Suprapubic skin (tissue), 4 donors: ENCODE measurements around the gene ITGAL. TPM values are rescaled to one million over a fixed set of nuclear protein-coding genes. Genes with fewer than 3 reads are reported as not detected.
A peak's percentile ranks its signal among the peaks of the same experiment; 100 is the strongest.

ENCODE experiments used
- DNase-seq, 2 donors: peaks; one replicate each; pipeline ENCODE4 v3.0.0-alpha.2; 2019; ENCODE audit warnings: low spot score in 2 of 2
- H3K27ac ChIP-seq: fragments of 200-600 bp; sonication (generic); one replicate; pipeline ENCODE4 v1.5.1; 2019
- H3K27me3 ChIP-seq: fragments of 200-600 bp; sonication (generic); one replicate; pipeline ENCODE4 v1.5.1; 2019
- H3K36me3 ChIP-seq: fragments of 200-600 bp; sonication (generic); one replicate; pipeline ENCODE4 v1.5.1; 2019
- H3K4me1 ChIP-seq: fragments of 200-600 bp; sonication (generic); one replicate; pipeline ENCODE4 v1.5.1; 2019
- H3K4me3 ChIP-seq: fragments of 200-600 bp; sonication (generic); one replicate; pipeline ENCODE4 v1.5.1; 2019; ENCODE audit warnings: mild to moderate bottlenecking
- H3K9me3 ChIP-seq: fragments of 200-600 bp; sonication (generic); one replicate; pipeline ENCODE4 v1.5.1; 2019
- CTCF ChIP-seq, 2 donors: fragments of 200-600 bp in 1 of 2; fragments of 450-650 bp in 1 of 2; sonication (generic) in 1 of 2; IDR thresholded peaks; one replicate each; pipeline ENCODE4 v1.5.1; 2016 to 2019; ENCODE audit warnings: antibody characterized with exemption in 2 of 2, mild to moderate bottlenecking in 1 of 2, moderate library complexity in 1 of 2
- EP300 ChIP-seq: sonication (generic); formaldehyde crosslinking; IDR thresholded peaks from one replicate; pipeline ENCODE4 v1.6.1; 2017; ENCODE audit warnings: antibody characterized with exemption
- POLR2A ChIP-seq, 2 donors: fragments of 450-650 bp; IDR thresholded peaks; one replicate each; pipeline ENCODE4 v1.6.1; 2017; ENCODE audit warnings: antibody characterized with exemption in 2 of 2, mild to moderate bottlenecking in 2 of 2, moderate library complexity in 2 of 2
- POLR2AphosphoS5 ChIP-seq, 3 donors: sonication (generic); formaldehyde crosslinking; IDR thresholded peaks; one replicate each; pipeline ENCODE4 v1.6.1; 2017; ENCODE audit warnings: antibody characterized with exemption in 3 of 3
- WGBS: methylation state at CpG from one replicate; pipeline ENCODE4 v1.1.5; 2018; 5-methylcytosine and 5-hydroxymethylcytosine counted together
- total RNA-seq, 4 donors: library from RNA; depleted of rRNA; stranded (reverse); fragments of >200 nt; gene quantifications; one replicate each; pipeline ENCODE4 v1.1.0, GENCODE V29; 2016

ITGAL gene
- total RNA-seq, 4 donors from 2014 or later = 0.47 to 4.3 (median 1.9) TPM

GRCh38 chr16:30525844-30526136, 53.2 kb downstream of the ITGAL start:
- Histone ChIP-seq H3K4me3 (peak overlapping the region; percentile 90), H3K4me1 (peaks cover 34% of the 10 kb centered on the region), H3K27ac (peak overlapping the region; percentile 99), H3K36me3 (peaks cover 14% of the 10 kb centered on the region), H3K27me3 (no peaks in the 10 kb centered on the region), H3K9me3 (no peaks in the 10 kb centered on the region)
- no peak for DNase-seq
- TF ChIP-seq EP300 (no peak), POLR2AphosphoS5 (IDR thresholded peaks at IDR 0.05) (no peak), POLR2A (IDR thresholded peaks at IDR 0.05) (no peak), CTCF (IDR thresholded peaks at IDR 0.05) (no peak)
- WGBS = 21% methylated on average over 2 of the region's 4 CpGs

- WGBS = 0% methylated on average over 7 of the region's 73 CpGs
- peaks cover 34% of the 10 kb centered on the region for H3K4me1 ChIP-seq
- H3K27me3 ChIP-seq = no peaks in the 10 kb centered on the region
- TF ChIP-seq POLR2AphosphoS5 (IDR thresholded peaks at IDR 0.05) (no peak), CTCF (IDR thresholded peaks at IDR 0.05) (no peak), EP300 (no peak), POLR2A (IDR thresholded peaks at IDR 0.05) (no peak)
- H3K9me3 ChIP-seq = no peaks in the 10 kb centered on the region
- peak within 1 kb of the TSS; percentile 90 for H3K4me3 ChIP-seq
- H3K27ac ChIP-seq = peak within 1 kb of the TSS; percentile 99
- peak in 1 of 2 donors; percentile 88 for DNase-seq
- peaks cover 19% of the 10 kb centered on the region for H3K36me3 ChIP-seq
These were observed 53.7 kb downstream of the ITGAL start, which contains the start of gene ZNF768 for GRCh38 chr16:30526137-30526822. Gene ZNF768, minus strand, starts transcription at chr16:30526566. Its CDS starts 153 bp downstream, at chr16:30526413.

GRCh38 chr16:30526823-30527634, 54.5 kb downstream of the ITGAL start:
- 0% methylated on average over 3 of the region's 79 CpGs for WGBS
- H3K4me1 ChIP-seq = peaks cover 34% of the 10 kb centered on the region

GRCh38 chr16:30527635-30528178, 55.2 kb downstream of the ITGAL start:
- DNase-seq = peak in 1 of 2 donors; percentile 76
- H3K27me3 ChIP-seq = no peaks in the 10 kb centered on the region
- H3K4me3 ChIP-seq = peak overlapping the region; percentile 90
- peaks cover 33% of the 10 kb centered on the region for H3K36me3 ChIP-seq
- peaks cover 34% of the 10 kb centered on the region for H3K4me1 ChIP-seq
- TF ChIP-seq EP300 (no peak), POLR2A (IDR thresholded peaks at IDR 0.05) (no peak), POLR2AphosphoS5 (IDR thresholded peaks at IDR 0.05) (no peak), CTCF (IDR thresholded peaks at IDR 0.05) (no peak)
- H3K9me3 ChIP-seq = no peaks in the 10 kb centered on the region
- peak overlapping the region; percentile 99 for H3K27ac ChIP-seq
- 17% methylated on average over 14 of the region's 14 CpGs for WGBS

More at GRCh38 chr16:30526823-30527634, 54.5 kb downstream of the ITGAL start:
- peak; percentile 99 for DNase-seq
- Histone ChIP-seq H3K27ac (peak overlapping the region; percentile 99), H3K4me3 (peak overlapping the region; percentile 90), H3K9me3 (no peaks in the 10 kb centered on the region), H3K27me3 (no peaks in the 10 kb centered on the region), H3K36me3 (peaks cover 26% of the 10 kb centered on the region)
- TF ChIP-seq CTCF (IDR thresholded peaks at IDR 0.05) (no peak), POLR2AphosphoS5 (IDR thresholded peaks at IDR 0.05) (peak in 2 of 3 donors; percentile 59), EP300 (no peak), POLR2A (IDR thresholded peaks at IDR 0.05) (peak; percentile 27 to 57)
